ENCODE measurements around the gene PRSS8. TPM values are rescaled to one million over a fixed set of nuclear protein-coding genes. Genes with fewer than 3 reads are reported as not detected.
"Not testable (repeated sequence)": the region's sequence is repeated elsewhere in the genome, so short reads cannot be mapped to it uniquely, and the experiment has no call there.

PRSS8 gene
- total RNA-seq, 1 donor from 2014 or later = 9.6 TPM

DNA sequence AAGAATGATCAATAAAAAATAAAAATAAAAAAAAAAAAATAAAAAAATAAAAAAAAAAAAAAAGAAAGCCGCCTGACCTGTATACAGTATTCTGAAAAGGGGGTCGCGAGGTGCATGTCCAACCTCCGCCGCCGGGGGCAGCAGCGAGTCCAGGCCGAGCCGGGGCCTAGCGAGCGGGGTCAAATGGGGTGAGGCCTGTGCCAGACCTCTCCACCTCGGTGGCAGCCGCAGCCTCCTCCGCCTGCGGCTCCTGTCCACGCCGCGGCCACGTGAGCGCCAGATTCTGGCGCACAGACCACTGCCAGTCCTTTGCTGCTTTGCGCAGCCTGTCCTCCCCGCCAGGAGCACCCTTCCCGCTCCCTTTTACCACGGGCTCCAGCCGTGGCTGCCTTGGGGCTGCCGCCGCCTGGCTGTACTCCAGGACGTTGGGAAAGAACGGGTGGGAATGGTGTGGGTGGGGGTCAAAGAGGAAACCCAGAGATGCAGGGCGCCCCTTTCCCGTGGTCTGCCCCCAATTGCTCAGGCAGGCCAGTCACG is 29.8 kb downstream of the PRSS8 start:
- peak; percentile 21 for DNase-seq

DNA sequence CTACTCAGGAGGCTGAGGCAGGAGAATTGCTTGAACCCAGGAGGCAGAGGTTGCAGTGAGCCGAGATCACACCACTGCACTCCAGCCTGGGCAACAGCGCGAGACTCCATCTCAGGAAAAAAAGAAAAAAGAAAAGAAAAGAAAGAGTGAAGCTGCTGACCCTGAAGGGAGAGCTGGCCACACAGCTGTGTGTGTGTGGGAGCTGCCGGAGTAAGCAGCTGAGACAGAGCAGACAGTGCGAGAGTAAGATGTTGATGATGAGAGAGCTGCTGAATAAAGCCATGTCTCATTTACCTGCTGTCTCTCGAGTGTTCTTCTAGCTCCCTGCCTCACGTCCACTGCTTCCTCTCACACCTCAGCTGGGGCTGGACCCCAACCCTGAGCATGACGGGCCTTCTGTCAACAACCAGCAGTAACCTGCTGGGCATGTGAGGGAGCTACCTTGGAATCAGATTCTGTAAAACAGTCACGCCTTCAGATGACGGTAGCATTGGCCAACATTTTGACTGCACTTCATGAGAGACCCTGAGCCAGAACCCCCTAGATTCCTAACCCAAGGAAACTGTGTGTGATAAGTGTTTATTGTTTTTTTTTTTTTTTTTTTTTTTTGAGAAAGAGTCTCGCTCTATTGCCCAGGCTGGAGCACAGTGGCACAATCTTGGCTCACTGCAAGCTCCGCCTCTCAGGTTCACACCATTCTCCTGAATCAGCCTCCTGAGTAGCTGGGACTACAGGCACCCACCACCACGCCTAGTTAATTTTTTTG is 34.5 kb downstream of the PRSS8 start:
- not testable (repeated sequence) for DNase-seq

DNA sequence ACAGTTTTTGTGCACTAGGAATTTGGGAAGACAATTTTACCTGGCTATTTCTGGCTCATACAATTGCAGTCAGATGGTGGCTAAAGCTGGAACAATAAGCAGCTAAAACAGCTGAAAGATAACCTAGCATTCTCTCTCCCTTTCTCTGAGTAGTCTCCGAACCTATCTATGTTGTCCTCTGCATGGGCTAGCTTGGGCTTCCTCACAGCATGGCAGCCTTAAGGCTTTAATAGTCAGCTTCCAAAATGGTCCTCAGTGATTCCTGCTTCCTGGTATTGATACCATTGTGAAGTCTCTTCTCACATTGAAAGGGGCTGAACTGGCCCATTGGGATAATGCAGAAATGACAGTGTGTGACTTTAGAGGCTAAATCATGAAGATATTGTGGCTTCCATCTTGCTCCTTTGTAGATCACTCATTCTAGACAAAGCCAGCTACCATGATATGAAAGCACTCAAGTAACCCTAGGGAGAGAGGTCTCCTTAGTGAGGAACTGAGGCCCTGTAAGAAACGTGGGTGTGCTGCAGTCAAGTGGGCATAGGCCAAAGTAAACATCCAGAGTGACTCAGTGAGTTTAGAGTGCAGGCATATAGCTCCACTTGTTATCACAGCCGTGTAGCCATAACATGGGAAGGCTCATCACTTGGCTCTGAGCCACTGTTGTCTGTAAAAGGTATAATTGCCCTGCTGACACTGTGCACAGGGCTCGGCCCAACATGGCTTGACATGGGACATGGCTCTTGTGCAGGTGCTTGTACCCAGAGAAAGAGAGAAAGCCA is 35.5 kb downstream of the PRSS8 start:
- DNase-seq = no peak

DNA sequence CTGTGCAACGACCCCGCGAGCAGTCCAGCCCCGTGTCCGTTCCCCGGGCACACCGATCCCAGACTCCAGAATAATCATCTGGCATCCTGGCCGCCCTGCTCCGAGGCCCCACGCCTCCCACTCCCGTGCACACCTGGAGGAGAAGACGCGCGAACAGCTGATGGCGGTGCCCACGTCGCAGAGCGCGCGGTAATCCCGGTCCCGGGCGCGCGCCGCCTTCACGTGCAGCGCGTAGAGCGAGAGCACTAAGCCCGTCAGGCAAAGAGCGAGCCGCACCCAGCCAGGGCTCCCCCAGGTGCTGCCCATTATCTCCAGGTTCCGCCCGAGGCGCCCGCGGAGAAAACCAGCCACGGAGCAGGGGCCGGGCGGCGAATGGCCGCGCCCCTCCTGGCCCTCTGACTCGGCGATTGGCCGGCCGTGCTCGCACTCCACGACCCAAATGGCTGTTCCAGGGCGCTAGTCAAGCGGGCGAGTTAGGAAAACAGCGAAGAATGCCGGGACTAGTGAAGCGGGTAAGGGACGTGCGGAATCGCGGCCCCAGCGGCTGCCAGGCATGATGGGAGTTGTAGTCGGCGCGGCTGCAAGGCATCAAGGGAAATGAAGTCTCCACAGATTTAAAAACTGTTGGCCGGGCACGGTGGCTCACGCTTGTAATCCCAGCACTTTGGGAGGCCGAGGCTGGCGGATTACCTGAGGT is 41.0 kb downstream of the PRSS8 start, which contains the start of gene VKORC1:
Gene VKORC1 (minus strand): TSS at position 374 of the 697 bp plus-strand sequence. CDS start 68 bp downstream, at position 306.
- peak; percentile 85 for DNase-seq

DNA sequence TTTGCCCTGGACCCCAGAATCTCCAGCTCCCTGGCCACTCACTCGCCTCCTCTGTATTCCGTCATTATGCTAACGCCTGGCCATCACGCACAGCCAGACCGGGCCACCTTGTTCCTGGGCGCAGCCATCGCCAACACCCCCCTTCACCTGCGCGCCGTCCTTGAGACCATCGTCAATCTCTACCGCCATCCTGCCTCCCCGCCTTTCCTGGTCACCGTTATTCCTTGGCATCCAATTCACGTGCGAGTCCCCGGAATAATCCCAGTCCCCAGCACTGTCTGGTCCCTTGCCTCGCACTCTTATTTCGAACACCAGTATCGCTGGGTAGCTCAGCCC is 41.5 kb downstream of the PRSS8 start:
- DNase-seq = no peak

DNA sequence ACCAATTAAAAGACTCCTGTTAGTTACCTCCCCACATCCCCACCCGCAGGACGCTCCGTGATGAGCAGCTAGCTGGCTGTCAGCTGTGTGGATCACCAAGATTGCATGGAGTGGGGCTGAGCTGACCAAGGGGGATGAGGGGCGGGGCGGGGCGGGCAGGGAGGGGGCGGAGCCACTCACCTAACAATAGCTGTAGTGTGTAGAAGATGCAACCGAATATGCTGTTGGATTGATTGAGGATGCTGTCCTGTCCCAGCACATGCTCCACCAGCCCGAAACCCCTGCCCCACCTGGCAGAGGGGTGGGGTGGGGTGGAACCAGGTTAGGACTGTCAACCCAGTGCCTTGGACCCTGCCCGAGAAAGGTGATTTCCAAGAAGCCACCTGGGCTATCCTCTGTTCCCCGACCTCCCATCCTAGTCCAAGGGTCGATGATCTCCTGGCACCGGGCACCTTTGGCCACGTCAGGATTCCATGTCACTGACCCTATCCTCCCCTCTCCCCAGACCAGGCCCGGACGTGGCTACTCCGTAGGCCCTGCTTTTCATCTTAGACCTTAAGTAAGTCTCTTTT is 42.3 kb downstream of the PRSS8 start:
- no peak for DNase-seq

DNA sequence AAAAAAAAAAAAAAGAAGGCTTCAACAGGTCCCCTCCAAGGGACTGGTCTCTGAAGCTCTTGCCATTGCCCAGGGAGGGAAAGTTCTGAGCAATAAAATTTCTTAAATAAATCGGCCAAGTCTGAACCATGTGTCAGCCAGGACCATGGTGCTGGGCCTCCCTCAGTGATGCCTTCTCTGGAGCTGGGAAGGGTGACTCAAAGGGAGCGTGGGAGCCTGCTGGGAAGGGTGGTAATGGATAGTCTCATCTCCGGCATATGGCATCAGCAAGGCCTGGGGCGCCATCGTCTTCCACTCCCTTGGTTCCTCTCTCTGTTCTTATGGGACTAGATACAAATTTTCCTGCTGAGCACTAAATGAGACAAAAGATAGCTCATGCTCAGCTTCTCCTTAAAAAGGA is 43.2 kb downstream of the PRSS8 start:
- no peak for DNase-seq

DNA sequence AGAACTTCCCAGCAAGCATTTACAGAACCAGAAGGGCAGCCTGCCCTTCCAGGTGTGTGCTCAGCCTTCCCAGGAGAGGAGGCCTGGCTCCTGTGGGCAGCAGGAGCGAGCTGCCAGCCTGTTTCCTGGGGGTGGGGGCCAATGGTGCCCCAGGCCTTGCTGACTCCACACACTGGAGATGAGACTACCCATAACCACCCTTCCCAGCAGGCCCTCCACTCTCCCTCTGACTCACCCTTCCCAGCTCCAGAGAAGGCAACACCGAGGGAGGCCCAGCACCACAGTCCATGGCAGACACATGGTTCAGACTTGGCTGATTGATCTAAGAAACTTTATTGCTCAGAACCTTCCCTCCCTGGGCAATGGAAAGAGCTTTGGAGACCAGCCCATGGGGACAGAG is 45.0 kb downstream of the PRSS8 start:
- no peak for DNase-seq

DNA sequence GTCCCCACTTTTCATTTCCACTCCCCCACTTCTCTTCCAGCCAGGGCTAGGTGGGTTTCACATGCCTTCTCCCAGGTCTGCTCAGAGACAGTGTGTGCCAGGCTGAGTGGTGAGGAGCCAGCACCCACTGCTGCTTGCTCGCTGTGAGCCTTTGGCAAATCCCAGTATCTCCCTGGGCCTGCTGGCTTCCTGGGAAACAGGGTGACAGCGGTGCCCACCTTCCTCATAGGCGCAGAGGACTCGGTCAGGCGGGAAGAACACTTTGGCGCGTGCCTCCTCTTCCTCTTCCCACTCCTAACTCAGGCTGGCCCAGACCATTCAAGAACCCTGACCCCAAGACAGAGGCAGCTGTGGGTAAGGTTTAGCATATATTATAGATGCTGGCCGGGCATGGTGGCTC is 46.3 kb downstream of the PRSS8 start:
- DNase-seq = no peak

DNA sequence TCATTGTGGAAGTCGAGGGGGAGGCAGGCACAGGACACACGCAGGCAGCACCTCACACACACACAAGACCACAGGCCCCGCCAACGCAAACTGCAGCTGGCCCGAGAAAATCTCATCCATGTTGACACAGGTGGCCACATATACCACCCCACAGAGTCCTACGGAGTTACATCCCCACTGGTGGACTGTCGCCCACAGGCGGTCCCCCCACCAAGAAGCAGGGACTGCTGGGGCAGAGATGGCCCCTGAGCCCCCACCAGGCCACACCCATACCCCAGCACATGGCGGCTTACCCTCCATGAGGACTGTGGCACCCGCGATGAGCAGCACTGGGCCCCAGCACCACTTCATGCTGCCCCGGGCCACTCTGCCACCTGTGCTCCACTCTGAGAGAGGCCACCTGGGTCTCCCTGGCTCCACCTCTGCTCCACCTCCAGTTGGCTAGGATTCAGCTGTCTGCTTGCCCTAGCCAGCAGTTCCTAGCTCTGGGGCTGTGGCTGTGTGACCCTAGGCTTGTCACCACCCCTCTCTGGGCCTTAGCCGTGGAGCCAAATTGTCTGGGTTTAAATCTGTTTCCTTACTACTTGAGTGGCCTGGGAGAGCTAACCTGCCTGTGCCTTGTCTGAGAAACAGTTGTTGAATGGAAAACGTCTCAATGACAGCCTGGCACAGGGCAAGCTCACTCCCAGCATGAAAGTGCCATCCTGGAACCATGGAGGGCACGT is 46.9 kb downstream of the PRSS8 start, which contains the start of gene PRSS53:
Gene PRSS53 (minus strand): TSS at position 485 of the 725 bp plus-strand sequence. CDS start 134 bp downstream, at position 351.
- DNase-seq = no peak

DNA sequence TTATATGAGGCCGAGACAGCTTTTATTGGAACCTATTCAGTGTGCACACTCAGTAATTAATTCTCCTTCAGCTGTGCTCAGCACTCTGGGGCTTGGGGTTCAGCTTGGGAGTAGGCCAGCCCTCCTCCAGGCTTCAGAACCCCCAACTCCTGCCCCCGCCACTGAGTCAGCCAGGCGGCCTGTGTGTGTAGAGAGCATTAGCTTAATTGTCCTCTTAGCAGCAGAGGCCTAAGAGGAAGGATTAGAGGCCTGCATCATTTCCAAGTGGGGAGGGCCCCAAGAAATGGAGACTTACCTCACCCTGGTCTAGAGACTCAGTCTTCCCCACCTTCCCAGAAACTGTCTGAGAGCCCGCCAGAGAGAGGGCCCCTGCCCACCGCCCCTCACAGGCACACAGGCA is 47.6 kb downstream of the PRSS8 start:
- no peak for DNase-seq

DNA sequence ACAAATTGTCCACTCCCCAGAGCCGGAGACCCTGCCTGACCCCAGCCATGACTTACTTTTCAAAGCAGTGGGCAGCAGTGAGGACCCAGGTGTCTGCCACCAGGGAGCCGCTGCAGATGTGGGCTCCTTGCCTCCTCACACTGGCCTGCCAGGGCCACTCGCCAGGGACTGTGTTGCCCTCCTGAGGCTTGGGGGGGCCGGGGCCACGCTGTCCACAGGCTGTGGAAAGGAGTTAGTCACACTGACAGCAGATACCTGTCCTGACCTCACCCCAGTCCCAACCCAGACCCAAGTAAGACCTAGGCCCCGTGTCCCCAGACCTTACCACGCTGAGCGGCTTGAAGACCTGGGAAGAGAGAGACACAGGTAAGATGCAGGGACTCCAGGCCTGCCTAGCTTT is 48.0 kb downstream of the PRSS8 start:
- no peak for DNase-seq

DNA sequence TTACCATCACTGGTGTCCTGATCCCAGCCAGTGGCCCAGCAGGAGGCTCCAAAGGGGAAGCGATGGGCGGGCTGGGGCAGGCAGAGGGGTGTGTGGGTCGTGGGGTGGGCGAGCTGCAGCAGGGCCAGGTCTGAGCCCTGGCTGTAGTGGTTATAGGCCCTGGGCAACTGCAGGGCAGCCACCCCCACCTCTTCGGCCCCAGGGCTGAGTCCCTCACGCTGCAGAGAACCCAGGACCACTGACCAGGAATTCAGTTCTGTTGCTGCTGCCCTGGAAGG is 49.0 kb downstream of the PRSS8 start:
- no peak for DNase-seq

DNA sequence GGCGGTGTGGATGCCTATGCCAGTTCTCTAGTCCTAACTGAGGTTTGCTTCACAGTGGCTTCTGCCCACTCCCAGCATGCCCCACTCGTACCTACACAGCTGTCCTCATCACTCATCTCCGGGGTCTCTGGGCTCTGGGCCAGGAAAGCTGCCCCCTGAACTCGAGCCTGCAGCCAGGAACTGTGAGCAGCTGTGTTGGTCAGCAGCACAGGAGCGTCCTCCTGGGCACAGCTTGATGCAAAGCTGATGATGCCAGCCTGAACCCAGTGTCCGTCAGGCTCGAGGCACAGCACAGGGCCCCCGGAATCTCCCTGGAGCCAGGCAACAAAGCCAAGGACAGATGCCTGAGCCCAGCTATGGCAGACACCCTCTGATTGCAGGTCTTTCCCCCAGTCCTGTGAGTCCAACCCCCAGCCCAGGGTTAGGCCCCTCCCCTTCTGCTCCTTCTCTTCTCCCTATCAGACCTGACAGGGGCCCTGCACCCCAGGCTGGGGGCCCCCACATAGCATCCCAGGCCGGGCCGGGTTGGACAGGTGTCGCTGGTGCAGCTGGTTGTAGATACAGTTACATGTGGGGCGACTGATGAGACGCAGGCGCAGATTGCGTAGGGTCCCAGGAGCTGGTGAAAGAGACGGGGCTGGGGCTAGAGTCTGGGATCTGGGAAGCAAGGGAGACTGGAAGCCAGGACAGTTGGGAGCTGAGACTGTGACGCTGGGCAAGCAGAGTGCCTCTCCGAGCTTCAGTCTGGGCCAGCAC is 49.5 kb downstream of the PRSS8 start:
- DNase-seq = no peak

DNA sequence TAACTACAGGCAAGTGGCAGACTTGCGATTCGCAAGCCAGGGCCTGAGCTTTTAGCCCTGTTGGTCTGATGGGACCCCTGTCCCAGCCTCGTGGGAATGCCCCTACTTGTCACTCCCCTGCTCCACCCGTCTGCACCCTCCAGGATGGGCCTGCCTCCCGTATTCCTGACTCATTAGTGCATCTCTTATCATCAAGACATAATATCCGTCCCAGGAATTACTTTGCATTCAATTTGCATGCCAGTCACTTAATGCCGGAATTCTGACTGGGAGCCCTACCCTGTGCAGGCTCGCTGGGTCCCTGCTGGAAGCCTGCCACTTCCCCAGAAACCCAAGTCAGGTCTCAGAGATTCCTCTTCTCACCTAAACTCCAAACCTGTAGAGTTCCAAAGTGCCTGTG is 50.1 kb downstream of the PRSS8 start:
- DNase-seq = no peak

DNA sequence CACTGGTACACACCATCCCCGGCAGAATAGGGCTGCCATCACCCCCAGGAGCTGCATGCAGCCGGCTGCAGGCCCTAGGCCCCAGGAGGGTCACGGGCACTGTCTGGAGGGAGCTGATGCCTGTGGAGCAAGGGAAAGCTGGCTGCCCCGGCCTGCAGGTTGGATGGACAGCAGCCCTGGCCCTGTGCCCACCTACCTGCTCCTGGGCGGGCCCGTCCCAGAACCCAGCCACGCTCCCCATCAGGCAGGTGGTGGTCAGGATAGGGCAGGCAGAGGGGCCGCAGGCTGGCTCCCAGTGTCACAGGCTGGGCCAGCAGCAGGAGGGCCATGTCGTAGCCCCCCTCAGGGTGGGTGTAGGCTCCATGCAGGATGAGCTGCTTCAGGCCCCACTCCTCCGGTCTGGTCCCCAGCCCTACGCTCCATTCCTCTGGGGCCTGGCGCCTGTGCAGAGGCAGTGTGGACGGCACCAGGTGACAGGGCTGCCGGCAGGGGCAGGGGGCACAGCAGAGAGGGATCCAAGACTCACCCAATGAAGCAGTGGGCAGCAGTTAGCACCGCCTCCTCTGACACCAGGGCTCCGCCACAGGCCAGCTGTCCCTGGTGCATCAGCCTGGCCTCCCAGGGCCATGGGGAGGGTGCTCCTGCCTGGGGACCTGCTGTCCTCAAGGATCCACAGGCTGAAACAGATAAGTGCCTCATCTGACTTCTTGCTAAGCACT is 50.8 kb downstream of the PRSS8 start:
- no peak for DNase-seq

DNA sequence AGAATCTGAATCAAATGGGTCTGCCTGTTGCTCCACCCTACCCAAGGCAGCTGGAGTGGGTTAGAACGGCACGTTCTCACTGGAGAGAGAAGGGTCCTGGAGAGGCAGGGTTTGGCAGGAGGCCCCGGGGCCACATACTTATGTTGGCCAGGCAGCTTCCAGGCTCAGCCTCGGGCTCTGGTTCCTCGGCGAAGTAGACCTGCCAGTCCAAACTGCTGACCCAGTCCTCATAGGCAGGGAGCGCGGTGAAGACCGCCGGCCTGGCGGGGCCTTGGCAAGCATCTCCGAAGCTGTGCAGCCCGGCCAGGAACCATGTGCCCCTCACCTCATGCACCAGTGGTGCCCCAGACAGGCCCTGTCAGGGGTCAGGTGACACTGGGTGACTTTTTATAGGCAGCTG is 51.5 kb downstream of the PRSS8 start:
- DNase-seq = no peak

DNA sequence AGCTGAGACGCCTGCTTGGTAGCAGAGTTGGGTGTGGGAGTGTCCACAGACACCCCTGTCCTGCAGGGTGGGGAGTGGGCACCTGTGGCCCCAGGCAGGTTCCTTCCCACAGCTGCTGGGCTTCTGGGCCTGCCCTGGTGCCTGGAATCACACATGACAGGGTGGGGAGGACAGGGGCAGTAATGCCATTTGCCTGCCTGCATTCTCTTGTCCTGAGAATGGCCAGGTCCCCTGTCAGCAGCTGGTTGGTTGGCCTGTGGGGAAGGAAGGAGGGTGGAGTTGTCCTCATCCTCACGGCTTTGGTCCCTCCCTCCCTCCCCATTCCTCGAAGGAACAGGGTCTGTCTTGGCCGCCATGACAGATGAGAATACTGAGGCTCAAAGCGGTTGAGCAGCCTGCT is 52.0 kb downstream of the PRSS8 start:
- no peak for DNase-seq

DNA sequence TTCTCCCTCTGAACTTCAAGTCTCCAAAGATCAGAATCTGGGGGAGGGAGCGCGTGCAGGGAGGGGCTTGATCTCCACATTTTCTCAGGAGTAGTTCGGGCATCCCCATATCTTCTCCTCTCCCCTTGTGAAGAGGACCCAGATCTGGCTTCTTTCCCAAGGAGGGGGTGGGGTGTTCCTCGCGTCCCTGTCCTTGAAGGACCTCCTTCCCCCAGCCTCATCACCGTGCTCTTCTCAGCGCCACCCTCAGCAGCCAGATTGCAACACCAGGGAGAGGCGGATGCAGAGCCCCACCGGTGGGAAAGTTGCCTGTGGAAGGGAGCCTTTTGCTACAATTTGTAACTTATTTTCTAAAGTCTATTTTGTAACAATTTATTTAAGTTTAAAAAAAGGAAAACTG is 52.4 kb downstream of the PRSS8 start:
- DNase-seq = no peak

DNA sequence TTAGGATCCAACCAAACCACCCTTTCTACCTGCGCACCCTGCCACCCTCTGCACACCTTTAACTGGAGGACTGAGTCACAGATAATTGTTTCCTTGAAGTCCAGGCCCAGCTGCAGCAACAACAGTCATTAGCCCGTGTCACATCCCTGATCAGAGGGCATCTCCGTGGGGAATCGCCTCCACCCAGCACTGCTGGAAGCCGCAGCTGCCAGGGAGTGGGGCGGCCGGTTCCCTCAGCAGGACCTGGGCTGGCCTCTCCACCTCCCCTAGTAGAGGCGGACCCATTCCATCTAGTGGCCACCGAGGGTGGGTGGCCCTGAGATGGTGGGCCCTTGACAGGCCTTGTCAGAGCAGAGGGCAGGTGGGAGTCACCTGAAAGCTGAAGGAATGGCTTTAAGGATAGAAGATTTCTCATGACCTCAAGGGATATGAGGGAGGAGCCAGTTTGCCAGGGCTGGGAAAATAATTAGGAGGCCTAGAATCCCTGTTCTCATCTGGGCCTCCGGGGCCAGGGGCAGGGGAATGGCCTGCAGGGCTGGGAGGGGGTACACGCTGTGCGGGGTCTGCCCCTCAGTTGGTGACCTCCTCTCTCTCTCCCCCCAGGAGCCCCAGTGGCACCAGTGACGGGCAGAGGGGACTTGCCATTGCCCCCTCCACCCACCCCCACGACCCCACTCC is 53.0 kb downstream of the PRSS8 start:
- DNase-seq = no peak

Measured in skin of body (tissue), 2 donors.